Tibial nerve (tissue), 4 donors: ENCODE measurements around the gene EFNA5. TPM values are rescaled to one million over a fixed set of nuclear protein-coding genes. Genes with fewer than 3 reads are reported as not detected.

Source experiments
- DNase-seq, 2 donors: peaks; one replicate each; pipeline ENCODE4 v3.0.0-alpha.2; 2019; ENCODE audit warnings: low spot score in 2 of 2
- H3K27ac ChIP-seq, 4 donors: fragments of 200-600 bp; sonication (generic) in 3 of 4; one replicate each; pipeline ENCODE4 v1.5.1; 2017 to 2019; ENCODE audit warnings: mild to moderate bottlenecking in 1 of 4
- H3K27me3 ChIP-seq, 2 donors: fragments of 200-600 bp; sonication (generic) in 1 of 2; one replicate each; pipeline versions ENCODE4 v1.5.1 to v1.6.0; 2017 to 2019
- H3K36me3 ChIP-seq, 3 donors: fragments of 200-600 bp; sonication (generic); one replicate each; pipeline ENCODE4 v1.5.1; 2018 to 2019
- H3K4me1 ChIP-seq, 4 donors: fragments of 200-600 bp; sonication (generic) in 3 of 4; one replicate each; pipeline ENCODE4 v1.5.1; 2017 to 2019
- H3K4me3 ChIP-seq, 4 donors: fragments of 200-600 bp; sonication (generic) in 3 of 4; one replicate each; pipeline ENCODE4 v1.5.1; 2017 to 2019; ENCODE audit warnings: mild to moderate bottlenecking in 1 of 4, moderate library complexity in 1 of 4
- H3K9me3 ChIP-seq, 4 donors: fragments of 200-600 bp; sonication (generic) in 3 of 4; one replicate each; pipeline ENCODE4 v1.5.1; 2017 to 2019
- EP300 ChIP-seq, 2 donors: sonication (generic); formaldehyde crosslinking; IDR thresholded peaks; one replicate each; pipeline ENCODE4 v1.6.1; 2017; ENCODE audit warnings: antibody characterized with exemption in 2 of 2, mild to moderate bottlenecking in 1 of 2
- POLR2A ChIP-seq, 2 donors: fragments of 450-650 bp; IDR thresholded peaks; one replicate each; pipeline ENCODE4 v1.6.1; 2017; ENCODE audit warnings: antibody characterized with exemption in 2 of 2, mild to moderate bottlenecking in 2 of 2, moderate library complexity in 2 of 2
- WGBS, 2 donors: methylation state at CpG; one replicate each; pipeline ENCODE4 v1.1.5; 2018; 5-methylcytosine and 5-hydroxymethylcytosine counted together
- total RNA-seq, 4 donors: library from RNA; depleted of rRNA; stranded (reverse); fragments of >200 nt; gene quantifications; one replicate each; pipeline ENCODE4 v1.1.0, GENCODE V29; 2016
- TF ChIP-seq, protein P1 (sequence below), 5 experiments: fragments of 200-600 bp in 3 of 5; fragments of 450-650 bp in 2 of 5; sonication (generic) in 3 of 5; IDR thresholded peaks; one replicate each; pipeline ENCODE4 v1.5.1; 2016 to 2019; ENCODE audit warnings: antibody characterized with exemption in 5 of 5, mild to moderate bottlenecking in 3 of 5, moderate library complexity in 2 of 5

EFNA5 gene
- total RNA-seq, 4 donors from 2014 or later = 6.3 to 10.2 (median 6.9) TPM

- Histone ChIP-seq H3K9me3 (no peaks in the 10 kb centered on the region), H3K27ac (no peak overlapping the region), H3K27me3 (no peaks in the 10 kb centered on the region), H3K36me3 (no peaks in the 10 kb centered on the region), H3K4me1 (no peaks in the 10 kb centered on the region), H3K4me3 (no peak overlapping the region)
- DNase-seq = no peak
- WGBS, 2 donors = 62 to 63% methylated on average over 11 of the region's 11 CpGs
- no peak for TF ChIP-seq POLR2A (IDR thresholded peaks at IDR 0.05)
- TF ChIP-seq, protein P1, sequence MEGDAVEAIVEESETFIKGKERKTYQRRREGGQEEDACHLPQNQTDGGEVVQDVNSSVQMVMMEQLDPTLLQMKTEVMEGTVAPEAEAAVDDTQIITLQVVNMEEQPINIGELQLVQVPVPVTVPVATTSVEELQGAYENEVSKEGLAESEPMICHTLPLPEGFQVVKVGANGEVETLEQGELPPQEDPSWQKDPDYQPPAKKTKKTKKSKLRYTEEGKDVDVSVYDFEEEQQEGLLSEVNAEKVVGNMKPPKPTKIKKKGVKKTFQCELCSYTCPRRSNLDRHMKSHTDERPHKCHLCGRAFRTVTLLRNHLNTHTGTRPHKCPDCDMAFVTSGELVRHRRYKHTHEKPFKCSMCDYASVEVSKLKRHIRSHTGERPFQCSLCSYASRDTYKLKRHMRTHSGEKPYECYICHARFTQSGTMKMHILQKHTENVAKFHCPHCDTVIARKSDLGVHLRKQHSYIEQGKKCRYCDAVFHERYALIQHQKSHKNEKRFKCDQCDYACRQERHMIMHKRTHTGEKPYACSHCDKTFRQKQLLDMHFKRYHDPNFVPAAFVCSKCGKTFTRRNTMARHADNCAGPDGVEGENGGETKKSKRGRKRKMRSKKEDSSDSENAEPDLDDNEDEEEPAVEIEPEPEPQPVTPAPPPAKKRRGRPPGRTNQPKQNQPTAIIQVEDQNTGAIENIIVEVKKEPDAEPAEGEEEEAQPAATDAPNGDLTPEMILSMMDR (IDR thresholded peaks at IDR 0.05) = no peak
- no peak for TF ChIP-seq EP300 (IDR thresholded peaks at IDR 0.05)
Observed at GRCh38 chr5:107376546-107377276, 294.0 kb downstream of the EFNA5 start.

GRCh38 chr5:107373549-107374263 is 297.0 kb downstream of the EFNA5 start:
- no peak for DNase-seq
- TF ChIP-seq, protein P1 (IDR thresholded peaks at IDR 0.05) = no peak
- no peak for TF ChIP-seq POLR2A (IDR thresholded peaks at IDR 0.05)
- TF ChIP-seq EP300 (IDR thresholded peaks at IDR 0.05) = no peak
- no peaks in the 10 kb centered on the region for H3K4me1 ChIP-seq
- no peaks in the 10 kb centered on the region for H3K36me3 ChIP-seq
- 82 to 89% methylated on average over 9 of the region's 9 CpGs for WGBS, 2 donors
- H3K27ac ChIP-seq = no peak overlapping the region
- no peaks in the 10 kb centered on the region for H3K27me3 ChIP-seq
- no peaks in the 10 kb centered on the region for H3K9me3 ChIP-seq
- H3K4me3 ChIP-seq = no peak overlapping the region

GRCh38 chr5:107372723-107373450 is 297.9 kb downstream of the EFNA5 start:
- DNase-seq = no peak
- Histone ChIP-seq H3K36me3 (no peaks in the 10 kb centered on the region), H3K4me3 (no peak overlapping the region), H3K27me3 (no peaks in the 10 kb centered on the region), H3K9me3 (no peaks in the 10 kb centered on the region), H3K27ac (no peak overlapping the region), H3K4me1 (no peaks in the 10 kb centered on the region)
- 49 to 54% methylated on average over 7 of the region's 7 CpGs for WGBS, 2 donors
- TF ChIP-seq, protein P1 (IDR thresholded peaks at IDR 0.05) = no peak
- TF ChIP-seq POLR2A (IDR thresholded peaks at IDR 0.05) (no peak), EP300 (IDR thresholded peaks at IDR 0.05) (no peak)

DNA sequence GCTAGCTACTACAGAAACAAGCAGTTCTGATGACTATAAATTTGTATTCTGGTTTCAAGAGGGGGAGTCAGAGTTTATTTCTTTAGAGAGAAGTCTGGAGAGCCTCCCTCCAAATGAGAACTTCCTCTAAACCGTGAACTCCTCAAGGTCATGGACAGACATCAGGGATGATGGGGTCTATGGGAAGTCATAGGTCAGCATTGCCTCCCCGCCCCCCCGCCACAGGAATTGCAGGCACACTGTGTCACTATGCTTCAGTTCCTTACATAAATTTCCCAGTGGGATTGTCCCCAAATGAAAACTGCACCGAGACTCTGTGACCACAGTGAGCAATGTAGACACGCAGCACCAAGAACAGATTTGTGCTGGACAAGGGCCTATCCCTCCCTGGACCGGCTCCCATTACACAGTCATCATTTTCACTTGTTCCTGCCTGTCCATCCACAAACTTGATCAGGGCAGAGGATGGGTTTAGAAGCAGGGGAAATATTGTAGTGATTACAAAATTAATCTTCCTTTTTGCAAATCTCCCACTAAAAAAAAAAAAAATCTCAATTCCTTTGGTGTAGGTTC is 300.3 kb downstream of the EFNA5 start:
- Histone ChIP-seq H3K4me1 (no peaks in the 10 kb centered on the region), H3K9me3 (no peaks in the 10 kb centered on the region), H3K27me3 (no peaks in the 10 kb centered on the region), H3K4me3 (no peak overlapping the region), H3K27ac (no peak overlapping the region), H3K36me3 (no peaks in the 10 kb centered on the region)
- TF ChIP-seq, protein P1 (IDR thresholded peaks at IDR 0.05) = no peak
- no peak for TF ChIP-seq POLR2A (IDR thresholded peaks at IDR 0.05)
- no peak for TF ChIP-seq EP300 (IDR thresholded peaks at IDR 0.05)
- 77 to 79% methylated on average over 6 of the region's 6 CpGs for WGBS, 2 donors
- no peak for DNase-seq
